ENCODE data around the gene NMNAT3.

GRCh38 chr3:139601191-139601961 lies 76.4 kb downstream of the NMNAT3 start:
- TF ChIP-seq CTCF (IDR thresholded peaks at IDR 0.05): no peak
- TF ChIP-seq POLR2A (IDR thresholded peaks at IDR 0.05): no peak

Data from adrenal gland (tissue), 5 donors.